OCI-LY7 (cell line): ENCODE measurements around the gene ORC4.

Source experiments
- EZH2phosphoT487 ChIP-seq: fragments of 200-600 bp; sonication (generic); IDR thresholded peaks from 2 replicates; pipeline ENCODE4 v1.6.1; 2018; ENCODE audit warnings: low read depth, borderline replicate concordance, mild to moderate bottlenecking, mixed run types, antibody characterized with exemption, low read length, moderate library complexity, mixed read lengths
- TF ChIP-seq, protein P1 (sequence below): fragments of 200-600 bp; sonication (generic); conservative IDR thresholded peaks from 2 replicates; pipeline ENCODE4 v1.5.1; 2014; ENCODE audit warnings: mild to moderate bottlenecking, antibody characterized with exemption, low read length, moderate library complexity, mixed read lengths

DNA sequence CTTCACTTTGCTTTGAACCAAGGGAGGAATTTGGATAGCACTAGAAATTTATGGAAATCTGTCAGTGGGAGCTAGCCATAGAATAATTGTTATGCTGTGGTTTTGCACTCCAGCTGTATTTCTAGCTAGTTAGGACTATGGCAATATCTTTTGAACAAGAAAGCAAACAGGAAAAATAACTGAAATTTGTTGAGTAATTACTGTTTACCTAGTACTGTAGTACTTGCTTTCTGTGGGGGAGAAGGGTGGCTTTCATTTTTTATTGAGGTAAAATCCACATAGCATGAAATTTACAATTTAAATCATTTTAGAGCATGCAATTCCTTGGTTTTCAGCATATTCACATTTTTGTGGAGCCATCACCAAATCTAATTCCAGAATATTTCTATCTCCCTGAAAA lies 28.7 kb upstream of the ORC4 start:
- TF ChIP-seq, protein P1, sequence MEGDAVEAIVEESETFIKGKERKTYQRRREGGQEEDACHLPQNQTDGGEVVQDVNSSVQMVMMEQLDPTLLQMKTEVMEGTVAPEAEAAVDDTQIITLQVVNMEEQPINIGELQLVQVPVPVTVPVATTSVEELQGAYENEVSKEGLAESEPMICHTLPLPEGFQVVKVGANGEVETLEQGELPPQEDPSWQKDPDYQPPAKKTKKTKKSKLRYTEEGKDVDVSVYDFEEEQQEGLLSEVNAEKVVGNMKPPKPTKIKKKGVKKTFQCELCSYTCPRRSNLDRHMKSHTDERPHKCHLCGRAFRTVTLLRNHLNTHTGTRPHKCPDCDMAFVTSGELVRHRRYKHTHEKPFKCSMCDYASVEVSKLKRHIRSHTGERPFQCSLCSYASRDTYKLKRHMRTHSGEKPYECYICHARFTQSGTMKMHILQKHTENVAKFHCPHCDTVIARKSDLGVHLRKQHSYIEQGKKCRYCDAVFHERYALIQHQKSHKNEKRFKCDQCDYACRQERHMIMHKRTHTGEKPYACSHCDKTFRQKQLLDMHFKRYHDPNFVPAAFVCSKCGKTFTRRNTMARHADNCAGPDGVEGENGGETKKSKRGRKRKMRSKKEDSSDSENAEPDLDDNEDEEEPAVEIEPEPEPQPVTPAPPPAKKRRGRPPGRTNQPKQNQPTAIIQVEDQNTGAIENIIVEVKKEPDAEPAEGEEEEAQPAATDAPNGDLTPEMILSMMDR: no peak
- TF ChIP-seq EZH2phosphoT487: no peak
